Measurements from ENCODE around the gene ABHD16B. TPM values are rescaled to one million over a fixed set of nuclear protein-coding genes. Genes with fewer than 3 reads are reported as not detected.

ABHD16B gene
- not detected for total RNA-seq

DNA sequence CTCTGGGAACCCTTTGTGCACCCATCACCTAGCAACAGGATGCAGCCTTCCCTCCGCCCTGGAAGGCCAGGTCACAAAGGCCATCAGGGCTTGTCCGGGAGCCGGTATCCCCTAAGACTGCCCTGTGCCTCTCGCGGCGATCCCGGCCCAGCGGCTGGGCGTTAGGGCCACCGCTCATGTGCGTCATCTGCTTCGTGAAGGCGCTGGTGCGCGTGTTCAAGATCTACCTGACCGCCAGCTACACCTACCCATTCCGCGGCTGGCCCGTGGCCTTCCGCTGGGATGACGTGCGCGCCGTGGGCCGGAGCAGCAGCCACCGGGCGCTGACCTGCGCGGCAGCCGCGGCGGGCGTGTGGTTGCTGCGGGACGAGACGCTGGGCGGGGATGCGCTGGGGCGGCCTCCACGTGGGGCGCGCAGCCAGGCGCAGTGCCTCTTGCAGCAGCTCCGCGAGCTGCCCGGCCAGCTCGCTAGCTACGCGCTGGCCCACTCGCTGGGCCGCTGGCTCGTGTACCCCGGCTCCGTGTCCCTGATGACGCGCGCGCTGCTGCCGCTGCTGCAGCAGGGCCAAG, at the start of gene ABHD16B:
ABHD16B (plus strand) TSS at position 134 of the 570 bp plus-strand sequence; CDS start at position 177, 43 bp downstream.
- no peaks in the 10 kb centered on the region for H3K27me3 ChIP-seq
- TF ChIP-seq, protein P1, sequence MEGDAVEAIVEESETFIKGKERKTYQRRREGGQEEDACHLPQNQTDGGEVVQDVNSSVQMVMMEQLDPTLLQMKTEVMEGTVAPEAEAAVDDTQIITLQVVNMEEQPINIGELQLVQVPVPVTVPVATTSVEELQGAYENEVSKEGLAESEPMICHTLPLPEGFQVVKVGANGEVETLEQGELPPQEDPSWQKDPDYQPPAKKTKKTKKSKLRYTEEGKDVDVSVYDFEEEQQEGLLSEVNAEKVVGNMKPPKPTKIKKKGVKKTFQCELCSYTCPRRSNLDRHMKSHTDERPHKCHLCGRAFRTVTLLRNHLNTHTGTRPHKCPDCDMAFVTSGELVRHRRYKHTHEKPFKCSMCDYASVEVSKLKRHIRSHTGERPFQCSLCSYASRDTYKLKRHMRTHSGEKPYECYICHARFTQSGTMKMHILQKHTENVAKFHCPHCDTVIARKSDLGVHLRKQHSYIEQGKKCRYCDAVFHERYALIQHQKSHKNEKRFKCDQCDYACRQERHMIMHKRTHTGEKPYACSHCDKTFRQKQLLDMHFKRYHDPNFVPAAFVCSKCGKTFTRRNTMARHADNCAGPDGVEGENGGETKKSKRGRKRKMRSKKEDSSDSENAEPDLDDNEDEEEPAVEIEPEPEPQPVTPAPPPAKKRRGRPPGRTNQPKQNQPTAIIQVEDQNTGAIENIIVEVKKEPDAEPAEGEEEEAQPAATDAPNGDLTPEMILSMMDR (IDR thresholded peaks at IDR 0.05), result no peak
- H3K4me1 ChIP-seq, result peaks cover 0 to 24% of the 10 kb centered on the region in 2 donors
- H3K27ac ChIP-seq, result no peak within 1 kb of the TSS
- H3K9me3 ChIP-seq, result no peaks in the 10 kb centered on the region
- H3K36me3 ChIP-seq, result peaks cover 6 to 10% of the 10 kb centered on the region in 2 donors
- intact Hi-C loops (cut with DNase I), result loop anchor here (10.0 kb wide), 1 partner anchor 1067 kb away; the partner anchor contains the start of gene MRGBP
- H3K4me3 ChIP-seq, result no peak within 1 kb of the TSS
- DNase-seq (ENCODE audit: low spot score in 2 of 2), result no peak

DNA sequence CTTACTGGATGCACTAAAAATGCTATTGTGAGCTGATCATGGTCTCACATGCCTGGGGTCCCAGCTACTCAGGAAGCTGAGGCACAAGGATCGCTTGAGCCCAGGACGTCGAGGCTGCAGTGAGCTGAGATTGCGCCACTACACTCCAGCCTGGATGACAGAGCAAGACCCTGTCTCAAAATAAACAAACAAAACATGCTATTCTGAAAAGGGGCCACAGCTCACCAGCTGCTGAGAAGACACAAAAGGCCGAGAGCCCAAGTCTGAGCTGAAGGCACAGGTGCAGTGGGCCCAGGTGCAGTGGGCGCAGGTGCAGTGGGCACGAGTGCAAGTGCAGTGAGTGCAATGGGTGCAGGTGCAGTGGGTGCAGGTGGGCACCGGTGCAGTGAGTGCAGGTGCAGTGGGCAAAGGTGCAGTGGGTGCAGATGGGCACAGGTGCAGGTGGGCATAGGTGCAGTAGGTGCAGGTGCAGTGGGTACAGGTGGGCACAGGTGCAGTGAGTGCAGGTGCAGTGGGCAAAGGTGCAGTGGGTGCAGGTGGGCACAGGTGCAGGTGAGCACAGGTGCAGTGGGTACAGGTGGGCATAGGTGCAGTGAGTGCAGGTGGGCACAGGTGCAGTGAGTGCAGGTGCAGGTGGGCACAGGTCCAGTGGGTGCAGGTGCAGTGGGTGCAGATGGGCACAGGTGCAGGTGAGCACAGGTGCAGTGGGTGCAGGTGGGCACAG, 46.2 kb upstream of the ABHD16B start:
- no peaks in the 10 kb centered on the region for H3K36me3 ChIP-seq
- TF ChIP-seq, protein P1 (IDR thresholded peaks at IDR 0.05), result no peak
- no peak overlapping the region for H3K4me3 ChIP-seq
- H3K9me3 ChIP-seq, result no peaks in the 10 kb centered on the region
- intact Hi-C loops (cut with DNase I), result no loop called here
- no peak for DNase-seq (ENCODE audit: low spot score in 2 of 2)
- no peaks in the 10 kb centered on the region for H3K4me1 ChIP-seq
- H3K27ac ChIP-seq, result no peak overlapping the region
- no peaks in the 10 kb centered on the region for H3K27me3 ChIP-seq

DNA sequence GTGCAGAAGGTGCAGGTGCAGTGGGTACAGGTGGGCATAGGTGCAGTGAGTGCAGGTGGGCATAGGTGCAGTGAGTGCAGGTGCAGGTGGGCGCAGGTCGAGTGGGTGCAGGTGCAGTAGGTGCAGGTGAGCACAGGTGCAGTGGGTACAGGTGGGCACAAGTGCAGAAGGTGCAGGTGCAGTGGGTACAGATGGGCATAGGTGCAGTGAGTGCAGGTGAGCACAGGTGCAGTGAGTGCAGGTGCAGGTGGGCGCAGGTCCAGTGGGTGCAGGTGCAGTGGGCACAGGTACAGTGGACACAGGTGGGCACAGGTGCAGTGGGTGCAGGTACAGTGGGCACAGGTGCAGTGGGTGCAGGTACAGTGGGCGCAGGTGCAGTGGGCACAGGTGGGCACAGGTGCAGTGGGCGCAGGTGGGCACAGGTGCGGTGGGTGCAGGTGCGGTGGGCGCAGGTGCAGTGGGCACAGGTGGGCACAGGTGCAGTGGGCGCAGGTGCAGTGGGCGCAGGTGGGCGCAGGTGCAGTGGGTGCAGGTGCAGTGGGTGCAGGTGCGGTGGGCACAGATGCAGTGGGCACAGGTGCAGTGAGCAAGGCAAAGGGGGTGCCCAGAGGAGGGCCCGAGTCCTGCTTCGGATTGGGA, 45.6 kb upstream of the ABHD16B start:
- TF ChIP-seq, protein P1 (IDR thresholded peaks at IDR 0.05), result no peak
- DNase-seq (ENCODE audit: low spot score in 2 of 2), result no peak
- Histone ChIP-seq H3K4me1 (no peaks in the 10 kb centered on the region), H3K9me3 (no peaks in the 10 kb centered on the region), H3K27ac (no peak overlapping the region), H3K36me3 (no peaks in the 10 kb centered on the region), H3K27me3 (no peaks in the 10 kb centered on the region), H3K4me3 (no peak overlapping the region)
- intact Hi-C loops (cut with DNase I), result no loop called here

DNA sequence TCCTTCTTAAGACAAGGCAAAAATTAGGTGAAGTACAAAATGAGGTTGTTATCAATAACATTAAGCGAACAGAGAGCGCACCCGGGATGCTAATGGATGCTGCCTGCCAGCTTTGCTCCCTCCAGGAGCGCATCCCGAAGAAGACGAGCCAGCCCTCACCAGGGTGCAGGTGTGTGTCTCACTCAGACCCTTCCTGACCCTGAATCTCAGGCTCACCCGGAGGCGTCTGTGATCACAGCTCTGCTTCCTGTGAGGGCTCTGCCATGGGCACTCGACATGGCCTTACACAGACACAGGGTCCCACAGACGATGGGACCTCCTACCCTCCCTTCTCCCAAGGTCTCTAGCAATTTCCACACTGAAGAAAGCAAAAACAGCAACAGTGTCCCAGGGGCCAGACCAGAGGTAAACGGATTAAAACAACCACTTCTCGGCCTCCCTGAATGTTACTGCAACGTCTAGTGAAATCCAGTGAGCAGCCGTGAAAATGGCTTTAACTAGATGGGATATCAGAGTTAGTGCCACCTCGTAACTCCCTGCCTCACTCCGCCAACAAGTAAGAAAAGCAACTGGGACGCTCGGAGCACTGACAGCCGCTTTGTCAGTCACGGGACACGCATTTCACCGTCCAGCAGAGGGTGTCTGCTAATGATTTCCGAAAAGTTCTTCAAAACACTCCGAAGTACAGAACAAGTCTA, 41.9 kb upstream of the ABHD16B start:
- intact Hi-C loops (cut with DNase I), result no loop called here
- Histone ChIP-seq H3K36me3 (no peaks in the 10 kb centered on the region), H3K4me1 (no peaks in the 10 kb centered on the region), H3K4me3 (no peak overlapping the region), H3K27me3 (no peaks in the 10 kb centered on the region), H3K9me3 (no peaks in the 10 kb centered on the region), H3K27ac (no peak overlapping the region)
- TF ChIP-seq, protein P1 (IDR thresholded peaks at IDR 0.05), result no peak
- no peak for DNase-seq (ENCODE audit: low spot score in 2 of 2)

DNA sequence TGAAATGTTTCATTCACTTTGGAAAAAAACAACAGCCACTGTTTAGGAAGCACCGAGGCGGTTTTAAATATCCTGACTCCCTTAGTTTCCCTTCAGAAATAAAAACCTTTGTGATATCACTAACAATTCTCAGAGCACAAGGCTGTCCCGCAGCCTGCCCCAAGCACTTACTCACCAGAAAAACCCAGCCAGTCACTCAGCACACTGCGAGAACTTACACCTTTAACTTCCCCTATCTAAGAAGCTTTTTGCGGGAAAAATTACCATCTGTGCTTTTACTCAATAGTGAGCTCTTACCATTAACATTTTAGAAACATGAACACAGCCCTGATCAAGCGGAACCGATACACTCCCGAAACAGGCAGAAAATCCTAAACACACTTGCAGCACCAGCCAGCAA, 39.5 kb upstream of the ABHD16B start:
- Histone ChIP-seq H3K27ac (no peak overlapping the region), H3K36me3 (no peaks in the 10 kb centered on the region), H3K4me3 (no peak overlapping the region), H3K27me3 (no peaks in the 10 kb centered on the region), H3K9me3 (no peaks in the 10 kb centered on the region), H3K4me1 (no peaks in the 10 kb centered on the region)
- DNase-seq (ENCODE audit: low spot score in 2 of 2), result no peak
- TF ChIP-seq, protein P1 (IDR thresholded peaks at IDR 0.05), result no peak
- intact Hi-C loops (cut with DNase I), result no loop called here
